Stimulated activated CD4-positive, alpha-beta T cell treated with anti-CD3 and anti-CD28 coated beads, Interleukin-1b, Interleukin-23, amount 100 ng/mL, for 48 hours (primary cell): ENCODE data around the gene POLDIP2.

Experiments
- DNase-seq: peaks from one replicate; pipeline ENCODE4 v3.0.0-alpha.2; 2020

The POLDIP2 gene

DNA sequence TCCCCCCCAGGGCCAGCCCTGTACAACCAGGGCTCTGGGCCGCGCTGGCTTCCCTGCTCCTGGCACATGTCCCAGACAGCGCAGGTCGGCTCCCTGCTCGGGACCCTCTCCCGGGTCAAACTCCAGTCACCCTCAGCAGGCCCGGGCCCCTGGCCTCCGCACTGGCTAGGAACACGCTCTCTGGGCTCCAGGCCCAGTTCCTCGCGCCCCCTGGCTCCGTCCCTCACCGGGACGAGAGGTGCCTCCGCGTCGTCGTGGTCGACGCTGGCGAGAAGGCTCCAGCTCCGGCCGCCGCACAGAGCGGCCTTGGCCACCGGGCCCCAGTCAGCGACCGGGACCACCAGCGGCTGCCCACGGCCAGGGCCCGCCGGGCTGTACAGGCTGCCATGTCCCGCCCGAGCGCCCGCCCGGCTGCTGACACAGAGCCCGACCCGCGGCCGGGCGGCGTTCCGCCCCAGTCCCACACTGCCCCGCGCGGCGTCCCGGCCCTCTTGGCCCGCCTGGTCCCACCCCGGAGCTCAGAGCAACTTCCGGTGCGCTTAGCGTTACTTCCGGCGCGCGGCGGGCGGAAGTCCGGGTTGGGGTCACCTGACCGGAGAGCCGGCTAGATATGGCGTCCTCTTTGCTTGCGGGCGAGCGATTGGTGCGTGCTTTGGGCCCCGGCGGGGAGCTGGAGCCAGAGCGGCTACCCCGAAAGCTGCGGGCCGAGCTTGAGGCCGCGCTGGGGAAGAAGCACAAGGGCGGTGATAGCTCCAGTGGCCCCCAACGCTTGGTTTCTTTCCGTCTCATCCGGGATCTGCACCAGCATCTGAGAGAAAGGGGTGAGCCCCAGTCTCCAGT, at the start of gene POLDIP2:
TSS of gene POLDIP2 (minus strand) at position 467 of the 840 bp plus-strand sequence. CDS start at position 388, 79 bp downstream.
- peak; percentile 96 for DNase-seq

DNA sequence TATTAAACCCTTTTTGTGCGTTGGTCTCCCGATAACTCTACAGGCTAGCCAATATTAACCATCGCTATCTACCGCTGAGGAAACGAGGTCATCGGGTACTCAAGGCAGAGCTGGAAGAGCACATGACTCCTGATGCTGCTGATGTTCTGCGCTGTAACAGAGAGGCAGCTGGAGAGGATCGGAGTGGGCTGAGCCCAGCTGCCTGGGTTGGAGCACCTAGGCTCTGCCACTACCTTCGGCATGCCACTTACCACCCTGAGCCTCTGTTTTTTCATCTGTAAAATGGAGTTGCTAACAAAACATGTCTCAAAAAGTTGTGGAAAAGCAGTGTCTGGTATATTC, 49.1 kb upstream of the POLDIP2 start:
- no peak for DNase-seq

GRCh38 chr17:28405632-28406472, 48.5 kb upstream of the POLDIP2 start, which contains the start of gene SLC46A1:
Gene SLC46A1, minus strand, starts transcription at chr17:28406212. Its CDS starts 98 bp downstream, at chr17:28406114.
- peak; percentile 62 for DNase-seq

GRCh38 chr17:28404812-28405570, 47.7 kb upstream of the POLDIP2 start:
- no peak for DNase-seq

DNA sequence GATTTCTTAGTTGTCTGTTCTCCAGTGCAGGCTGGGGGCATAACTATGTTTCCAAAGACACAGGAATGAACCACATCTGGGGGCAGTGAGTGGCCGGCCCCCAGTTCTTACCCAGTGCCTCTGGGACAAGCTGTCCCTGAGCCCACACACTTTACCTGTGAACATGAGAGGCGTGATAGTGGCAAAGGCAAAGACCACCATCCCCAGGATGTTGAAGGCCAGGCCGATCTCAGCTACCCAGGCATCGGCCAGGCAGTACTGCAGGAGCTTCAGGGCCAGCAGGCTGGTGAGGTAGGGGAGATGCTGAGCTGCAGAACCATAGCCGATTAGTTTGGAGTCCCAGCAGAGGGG, 47.1 kb upstream of the POLDIP2 start:
- DNase-seq = no peak

DNA sequence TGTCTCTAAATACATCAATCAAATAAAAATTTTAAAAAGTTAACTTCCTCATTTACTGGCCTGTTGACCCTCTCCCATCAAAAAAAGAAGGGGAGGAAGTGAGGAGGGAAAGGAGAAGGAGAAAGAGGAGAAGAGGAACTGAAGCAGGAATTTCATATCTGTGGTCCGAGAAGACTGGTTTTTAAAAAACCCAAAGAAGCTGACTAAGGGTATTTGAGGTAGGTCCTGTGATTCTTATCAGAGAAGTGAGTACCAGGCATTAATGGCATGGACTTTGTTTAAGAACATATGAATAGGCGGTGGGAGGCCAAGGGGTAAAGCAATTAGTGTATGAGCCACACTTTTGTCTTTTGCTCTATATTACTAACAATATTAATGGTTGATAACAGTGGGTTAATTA, 46.7 kb upstream of the POLDIP2 start:
- no peak for DNase-seq

- no peak for DNase-seq
Observed at GRCh38 chr17:28402844-28403243, 45.5 kb upstream of the POLDIP2 start.

DNA sequence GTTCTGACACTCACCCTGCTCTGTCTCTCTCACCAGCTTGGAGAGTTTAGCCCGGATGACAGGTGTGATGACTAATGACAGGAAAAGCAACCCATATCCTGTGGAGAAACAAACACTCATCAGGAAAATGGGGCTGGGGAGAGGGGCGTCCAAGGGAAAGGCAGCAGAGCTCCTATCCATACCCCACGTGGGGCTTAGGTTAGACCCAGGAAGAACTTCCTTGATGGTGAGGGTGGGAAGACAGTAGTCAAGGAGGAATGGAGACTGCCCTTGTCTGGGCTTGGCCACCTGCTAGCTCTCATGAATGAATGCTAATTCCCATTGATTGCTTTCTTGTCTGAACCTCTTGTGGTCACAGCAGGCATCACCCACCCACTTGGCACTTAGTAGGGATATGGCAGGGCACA, 44.9 kb upstream of the POLDIP2 start:
- no peak for DNase-seq

DNA sequence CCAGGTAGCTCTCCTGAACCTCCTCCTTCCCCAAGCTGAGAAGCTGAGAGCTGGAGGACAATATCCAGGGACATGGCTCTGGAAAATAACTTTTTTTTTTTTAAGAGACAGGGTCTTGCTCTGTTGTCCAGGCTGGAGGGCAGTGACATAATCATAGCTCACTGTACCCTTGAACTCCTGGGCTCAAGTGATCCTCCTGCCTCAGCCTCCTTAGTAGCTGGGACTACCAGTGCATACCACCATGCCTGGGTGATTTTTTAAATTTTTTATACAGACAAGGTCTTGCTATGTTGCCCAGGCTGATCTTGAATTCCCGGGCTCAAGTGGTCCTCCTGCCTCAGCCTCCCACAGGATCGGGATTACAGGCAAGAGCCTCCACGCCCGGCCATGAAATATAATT, 42.5 kb upstream of the POLDIP2 start:
- DNase-seq = no peak

- no peak for DNase-seq
Observed at GRCh38 chr17:28398280-28398981, 41.1 kb upstream of the POLDIP2 start.

- no peak for DNase-seq
Observed at GRCh38 chr17:28397687-28398279, 40.5 kb upstream of the POLDIP2 start.

DNA sequence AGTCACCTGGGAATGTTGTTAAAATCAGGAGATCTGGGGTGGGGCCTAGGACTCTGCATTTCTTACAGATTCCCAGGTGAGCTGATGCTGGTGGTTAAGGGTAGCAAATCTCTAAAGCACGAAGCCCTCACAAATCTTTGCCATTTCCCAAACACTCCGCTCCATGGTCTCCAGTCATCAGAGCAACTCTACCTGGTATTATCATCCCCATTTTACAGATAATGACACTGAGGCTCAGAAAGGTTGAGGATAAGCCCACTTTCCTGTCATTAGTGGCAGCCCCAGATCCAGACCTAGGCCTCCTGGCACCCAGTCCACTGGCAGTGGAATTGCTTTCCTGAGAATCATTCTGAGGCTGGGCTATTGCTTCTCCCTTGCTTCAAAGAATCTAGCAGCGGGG, 39.9 kb upstream of the POLDIP2 start:
- no peak for DNase-seq

- DNase-seq = no peak
Observed at GRCh38 chr17:28396635-28397239, 39.4 kb upstream of the POLDIP2 start.

GRCh38 chr17:28395968-28396367, 38.6 kb upstream of the POLDIP2 start:
- DNase-seq = no peak

DNA sequence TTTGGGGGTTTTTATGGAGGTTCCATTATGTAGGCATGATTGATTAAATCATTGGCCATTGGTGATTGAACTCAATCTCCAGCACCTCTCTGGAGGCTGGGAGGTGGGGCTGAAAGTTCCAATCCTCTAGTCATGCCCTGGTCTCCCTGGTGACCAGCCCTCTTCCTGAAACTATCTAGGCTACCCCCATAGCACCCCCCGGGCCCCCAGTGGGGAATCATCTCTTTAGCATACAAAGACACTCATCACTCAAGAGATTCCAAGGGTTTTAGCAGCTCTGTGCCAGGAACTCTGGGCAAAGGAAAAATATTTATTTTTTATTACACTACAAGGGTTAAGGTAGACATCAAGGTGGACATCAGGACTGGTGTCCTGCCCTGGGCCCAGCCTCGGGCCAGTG, 38.1 kb upstream of the POLDIP2 start:
- DNase-seq = no peak

DNA sequence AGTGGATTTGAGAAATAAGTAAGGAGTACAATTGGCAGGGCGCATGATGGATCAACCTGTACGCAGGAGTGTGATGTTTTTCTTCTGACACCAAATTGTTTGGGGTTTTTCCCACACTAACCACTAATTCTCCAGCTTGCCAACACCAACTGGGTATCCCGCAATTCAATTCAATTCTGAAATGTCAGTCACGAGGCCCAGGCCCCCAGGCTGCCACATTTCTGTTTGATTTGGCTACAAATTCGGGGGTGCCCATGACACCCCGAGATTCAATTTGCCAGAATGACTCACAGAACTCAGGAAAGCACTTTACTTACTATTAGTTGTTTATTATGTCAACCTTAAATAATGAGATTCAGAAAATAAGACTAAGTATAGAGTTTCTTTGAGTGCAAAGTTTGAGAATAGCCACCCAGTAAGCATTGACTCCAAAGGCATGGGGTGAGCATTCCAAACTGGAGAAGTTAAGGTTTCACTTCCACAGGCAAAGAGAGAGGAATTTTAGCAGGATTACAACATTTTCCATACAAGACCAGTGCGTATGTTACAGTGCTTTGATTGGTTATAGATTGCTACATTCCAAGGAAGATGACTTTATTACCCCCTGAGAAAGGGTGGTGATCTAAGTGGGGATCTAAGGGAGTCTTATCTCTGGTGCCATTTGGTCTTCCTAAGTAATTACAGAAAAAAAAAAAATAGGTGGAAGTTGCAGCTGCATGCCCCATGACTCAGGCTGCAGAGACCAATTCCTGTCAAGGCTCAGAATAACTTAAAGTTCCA, 37.2 kb upstream of the POLDIP2 start:
- no peak for DNase-seq

DNA sequence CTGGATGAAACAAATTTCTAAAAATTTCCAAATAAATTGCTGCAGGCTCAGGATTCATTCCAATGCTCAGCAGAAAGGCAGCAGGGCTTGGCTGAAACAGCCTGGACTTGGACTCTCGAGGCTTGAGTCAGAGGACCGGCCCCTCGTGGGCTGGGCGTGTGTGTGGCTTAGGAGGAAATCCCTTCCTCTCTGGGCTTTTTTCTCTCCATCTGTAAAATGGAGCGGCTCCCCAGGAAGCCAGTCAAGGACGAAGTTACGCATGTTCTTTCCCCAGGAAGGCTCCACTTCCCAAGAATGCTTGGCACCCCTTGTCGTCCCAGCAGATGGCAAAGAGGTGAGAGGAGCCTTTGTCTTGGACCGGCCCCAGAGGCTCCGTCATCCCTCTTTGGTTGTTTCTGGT, 35.2 kb upstream of the POLDIP2 start:
- no peak for DNase-seq

- DNase-seq = no peak
Observed at GRCh38 chr17:28391401-28391800, 34.1 kb upstream of the POLDIP2 start.

DNA sequence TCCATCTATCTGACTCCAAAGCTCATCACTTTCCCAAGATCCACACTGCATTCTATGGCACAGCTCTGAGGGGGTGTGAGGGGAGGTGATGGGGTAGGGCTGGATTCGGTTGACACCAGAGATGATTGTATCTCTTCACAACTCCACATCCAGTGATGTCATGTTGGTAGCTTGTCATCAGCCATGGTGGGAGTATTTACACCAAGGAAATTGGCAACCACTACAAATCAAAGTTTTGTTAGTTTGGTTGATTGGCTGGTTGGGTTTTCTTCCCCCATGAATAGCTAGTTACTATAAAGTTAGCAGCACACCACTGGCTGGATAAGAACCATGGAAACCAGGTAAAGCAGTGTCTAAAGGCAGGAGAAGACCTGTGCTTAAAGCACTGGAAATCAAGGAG, 33.7 kb upstream of the POLDIP2 start:
- DNase-seq = no peak

DNA sequence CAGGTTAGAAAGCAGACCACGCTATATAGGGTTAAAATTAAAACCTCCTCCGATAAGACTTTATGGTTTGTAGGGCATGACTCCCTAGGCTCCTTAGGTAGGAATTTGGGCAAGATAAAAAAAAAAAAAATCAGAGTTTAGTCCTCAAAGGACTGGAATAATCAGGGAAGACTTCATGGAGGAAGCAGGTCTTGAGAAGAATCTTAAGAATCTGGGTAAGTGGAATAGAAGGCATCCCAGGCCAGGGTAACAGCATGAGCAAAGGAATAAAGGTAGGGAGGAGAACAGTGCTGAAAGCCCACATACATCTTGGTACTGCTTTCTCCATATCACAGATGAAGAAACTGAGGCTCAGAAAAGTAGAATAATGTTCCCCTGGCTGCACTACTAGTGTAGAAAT, 33.2 kb upstream of the POLDIP2 start:
- no peak for DNase-seq

DNA sequence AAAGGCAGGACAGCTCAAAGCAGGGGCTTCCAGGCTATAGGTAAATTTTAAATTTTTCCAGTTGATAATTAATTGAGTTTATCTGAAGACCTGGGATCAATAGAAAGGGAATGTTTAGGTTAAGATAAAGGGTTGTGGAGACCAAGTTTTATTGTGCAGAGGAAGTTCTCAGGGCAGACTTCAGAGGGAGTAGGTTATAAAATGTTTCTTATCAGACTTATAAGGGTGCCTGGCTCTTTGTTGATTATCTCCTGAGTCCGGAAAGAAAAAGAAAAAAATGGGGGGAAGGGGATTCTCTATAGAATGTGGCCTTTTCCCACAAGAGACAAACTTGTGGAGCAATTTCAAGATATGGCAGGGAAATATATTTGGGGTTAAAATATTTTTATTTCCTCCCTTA, 32.8 kb upstream of the POLDIP2 start:
- DNase-seq = no peak
